Thyroid gland (tissue), 4 donors: ENCODE results near the gene GRHL1. TPM values are rescaled to one million over a fixed set of nuclear protein-coding genes. Genes with fewer than 3 reads are reported as not detected.

Source experiments
- DNase-seq, 2 donors: peaks; one replicate each; pipeline ENCODE4 v3.0.0-alpha.2; 2019
- H3K27ac ChIP-seq, 3 donors: fragments of 200-600 bp; sonication (generic); 1 replicate in 2 of 3; 2 replicates in 1 of 3; pipeline ENCODE4 v1.5.1; 2016 to 2019; ENCODE audit warnings: mild to moderate bottlenecking in 1 of 3, moderate library complexity in 1 of 3
- H3K27me3 ChIP-seq: fragments of 200-600 bp; sonication (generic); one replicate; pipeline ENCODE4 v1.5.1; 2019
- H3K36me3 ChIP-seq, 2 donors: fragments of 200-600 bp; sonication (generic); one replicate each; pipeline ENCODE4 v1.5.1; 2016 to 2019
- H3K4me1 ChIP-seq, 2 donors: fragments of 200-600 bp; sonication (generic); one replicate each; pipeline ENCODE4 v1.5.1; 2017 to 2019
- H3K4me3 ChIP-seq, 3 donors: fragments of 200-600 bp; sonication (generic); replicated peaks in 1 of 3; 1 replicate in 2 of 3; 2 replicates in 1 of 3; pipeline ENCODE4 v1.5.1; 2016; ENCODE audit warnings: mild to moderate bottlenecking in 1 of 3
- H3K9me3 ChIP-seq: fragments of 200-600 bp; sonication (generic); one replicate; pipeline ENCODE4 v1.5.1; 2017
- CTCF ChIP-seq, 6 experiments: fragments of 200-600 bp in 3 of 6; fragments of 450-650 bp in 3 of 6; sonication (generic) in 3 of 6; IDR thresholded peaks; one replicate each; pipeline ENCODE4 v1.5.1; 2016 to 2019; ENCODE audit warnings: antibody characterized with exemption in 6 of 6, mild to moderate bottlenecking in 2 of 6, inconsistent platforms in 1 of 6, moderate library complexity in 1 of 6
- POLR2A ChIP-seq, 2 donors: fragments of 450-650 bp; IDR thresholded peaks; one replicate each; pipeline ENCODE4 v1.6.1; 2017; ENCODE audit warnings: antibody characterized with exemption in 2 of 2, mild to moderate bottlenecking in 2 of 2, moderate library complexity in 1 of 2
- WGBS, 2 donors: methylation state at CpG; one replicate each; pipeline ENCODE4 v1.1.5; 2017; 5-methylcytosine and 5-hydroxymethylcytosine counted together
- intact Hi-C: fragments of 100-400 bp; cut with DNase I; formaldehyde crosslinking; loops from one replicate; pipeline ENCODE4 v1.15.1; 2023
- total RNA-seq, 4 donors: library from RNA; depleted of rRNA; stranded (reverse); fragments of >200 nt; gene quantifications; one replicate each; pipeline ENCODE4 v1.2.3, GENCODE V29; 2016

Gene GRHL1
- total RNA-seq, 4 donors from 2014 or later, result 6.2 to 12.1 (median 8.2) TPM

- TF ChIP-seq POLR2A (IDR thresholded peaks at IDR 0.05), result no peak
- no peak for TF ChIP-seq CTCF (IDR thresholded peaks at IDR 0.05)
- Histone ChIP-seq H3K36me3 (no peaks in the 10 kb centered on the region), H3K9me3 (no peaks in the 10 kb centered on the region), H3K27ac (no peak overlapping the region), H3K4me1 (no peaks in the 10 kb centered on the region), H3K27me3 (no peaks in the 10 kb centered on the region), H3K4me3 (no peak overlapping the region)
- intact Hi-C loops, result no loop called here
- DNase-seq, result no peak
- WGBS, 2 donors, result 71 to 83% methylated on average over 8 of the region's 8 CpGs
Observed at GRCh38 chr2:10016802-10017258, 65.3 kb downstream of the GRHL1 start.

- Histone ChIP-seq H3K36me3 (no peaks in the 10 kb centered on the region), H3K27ac (no peak overlapping the region), H3K4me3 (no peak overlapping the region), H3K9me3 (no peaks in the 10 kb centered on the region), H3K4me1 (no peaks in the 10 kb centered on the region), H3K27me3 (no peaks in the 10 kb centered on the region)
- no peak for DNase-seq
- TF ChIP-seq POLR2A (IDR thresholded peaks at IDR 0.05), result no peak
- TF ChIP-seq CTCF (IDR thresholded peaks at IDR 0.05), result no peak
- WGBS, 2 donors, result 90 to 94% methylated on average over 5 of the region's 5 CpGs
- intact Hi-C loops, result no loop called here
Observed at GRCh38 chr2:10017313-10017941, 65.9 kb downstream of the GRHL1 start.

- no peaks in the 10 kb centered on the region for H3K36me3 ChIP-seq
- no peaks in the 10 kb centered on the region for H3K4me1 ChIP-seq
- H3K9me3 ChIP-seq, result no peaks in the 10 kb centered on the region
- no peak for DNase-seq
- no peaks in the 10 kb centered on the region for H3K27me3 ChIP-seq
- H3K27ac ChIP-seq, result no peak overlapping the region
- H3K4me3 ChIP-seq, result no peak overlapping the region
- WGBS, 2 donors, result 79 to 87% methylated on average over 8 of the region's 8 CpGs
- TF ChIP-seq POLR2A (IDR thresholded peaks at IDR 0.05) (no peak), CTCF (IDR thresholded peaks at IDR 0.05) (no peak)
- intact Hi-C loops, result no loop called here
Observed at GRCh38 chr2:10019174-10019573, 67.7 kb downstream of the GRHL1 start.

- Histone ChIP-seq H3K27me3 (no peaks in the 10 kb centered on the region), H3K4me3 (no peak overlapping the region), H3K9me3 (no peaks in the 10 kb centered on the region), H3K27ac (no peak overlapping the region), H3K36me3 (no peaks in the 10 kb centered on the region), H3K4me1 (no peaks in the 10 kb centered on the region)
- 84 to 86% methylated on average over 21 to 22 of the region's 27 CpGs for WGBS, 2 donors
- intact Hi-C loops, result no loop called here
- no peak for TF ChIP-seq POLR2A (IDR thresholded peaks at IDR 0.05)
- TF ChIP-seq CTCF (IDR thresholded peaks at IDR 0.05), result no peak
- DNase-seq, result no peak
Observed at GRCh38 chr2:10019602-10020400, 68.3 kb downstream of the GRHL1 start.

GRCh38 chr2:10022041-10022421, 70.5 kb downstream of the GRHL1 start:
- DNase-seq, result no peak
- H3K27me3 ChIP-seq, result no peaks in the 10 kb centered on the region
- H3K27ac ChIP-seq, result no peak overlapping the region
- no peaks in the 10 kb centered on the region for H3K9me3 ChIP-seq
- no peak overlapping the region for H3K4me3 ChIP-seq
- 78% methylated on average over 16 of the region's 16 CpGs; no CpG with 5 or more reads in 1 of the 2 donors for WGBS, 2 donors
- H3K4me1 ChIP-seq, result no peaks in the 10 kb centered on the region
- TF ChIP-seq CTCF (IDR thresholded peaks at IDR 0.05) (no peak), POLR2A (IDR thresholded peaks at IDR 0.05) (no peak)
- H3K36me3 ChIP-seq, result no peaks in the 10 kb centered on the region
- intact Hi-C loops, result no loop called here
